GM23248 (cell line): ENCODE data around the gene PTPRO. TPM values are rescaled to one million over a fixed set of nuclear protein-coding genes. Genes with fewer than 3 reads are reported as not detected.

Experiments
- DNase-seq: peaks from one replicate; pipeline ENCODE4 v3.0.0-alpha.2; 2015
- H2AFZ ChIP-seq: fragments of 200-600 bp; sonication (generic); 2 replicates; pipeline ENCODE4 v1.6.1; 2016; ENCODE audit warnings: antibody characterized with exemption
- H3F3A ChIP-seq: fragments of 200-600 bp; sonication (generic); 2 replicates; pipeline ENCODE4 v1.6.1; 2016; ENCODE audit warnings: mild to moderate bottlenecking, antibody characterized with exemption, mixed run types; ENCODE audit not compliant: insufficient read depth
- H3K27ac ChIP-seq: fragments of 200-600 bp; sonication (generic); 2 replicates; pipeline ENCODE4 v1.5.1; 2016; ENCODE audit warnings: mild to moderate bottlenecking
- H3K27me3 ChIP-seq: fragments of 200-600 bp; sonication (generic); replicated peaks from 2 replicates; pipeline ENCODE4 v1.6.1; 2016; ENCODE audit warnings: mild to moderate bottlenecking; ENCODE audit not compliant: insufficient read depth
- H3K36me3 ChIP-seq: fragments of 200-600 bp; sonication (generic); 2 replicates; pipeline ENCODE4 v1.6.1; 2016; ENCODE audit warnings: low read depth, mild to moderate bottlenecking
- H3K4me1 ChIP-seq: fragments of 200-600 bp; sonication (generic); 2 replicates; pipeline ENCODE4 v1.6.1; 2016; ENCODE audit warnings: mild to moderate bottlenecking; ENCODE audit not compliant: insufficient read depth
- H3K4me2 ChIP-seq: fragments of 200-600 bp; sonication (generic); one replicate; pipeline ENCODE4 v1.6.1; 2016; ENCODE audit warnings: mild to moderate bottlenecking; ENCODE audit not compliant: unreplicated experiment
- H3K4me3 ChIP-seq: fragments of 200-600 bp; sonication (generic); 2 replicates; pipeline ENCODE4 v1.5.1; 2016; ENCODE audit warnings: mild to moderate bottlenecking
- H3K79me2 ChIP-seq: fragments of 200-600 bp; sonication (generic); 2 replicates; pipeline ENCODE4 v1.6.1; 2016; ENCODE audit warnings: mild to moderate bottlenecking; ENCODE audit not compliant: insufficient read depth
- H3K9ac ChIP-seq: fragments of 200-600 bp; sonication (generic); 2 replicates; pipeline ENCODE4 v1.6.1; 2016; ENCODE audit warnings: mild to moderate bottlenecking
- H3K9me2 ChIP-seq: fragments of 200-600 bp; sonication (generic); 2 replicates; pipeline ENCODE4 v1.6.1; 2016; ENCODE audit warnings: mixed run types, mild to moderate bottlenecking, moderate library complexity; ENCODE audit not compliant: insufficient read depth
- H3K9me3 ChIP-seq: fragments of 200-600 bp; sonication (generic); one replicate; pipeline ENCODE4 v1.6.1; 2017; ENCODE audit warnings: low read depth
- H4K20me1 ChIP-seq: fragments of 200-600 bp; sonication (generic); 2 replicates; pipeline ENCODE4 v1.6.0; 2016; ENCODE audit not compliant: insufficient read depth
- EZH2 ChIP-seq: fragments of 200-600 bp; sonication (generic); IDR thresholded peaks from 2 replicates; pipeline ENCODE4 v1.6.1; 2018; ENCODE audit warnings: antibody characterized with exemption, mild to moderate bottlenecking; ENCODE audit not compliant: insufficient read depth, poor library complexity, severe bottlenecking
- EZH2phosphoT487 ChIP-seq: fragments of 200-600 bp; sonication (generic); IDR thresholded peaks from 2 replicates; pipeline ENCODE4 v1.6.1; 2018; ENCODE audit warnings: antibody characterized with exemption, moderate library complexity, mild to moderate bottlenecking, low read depth; ENCODE audit not compliant: insufficient read depth
- WGBS, 2 experiments: methylation state at CpG; one replicate each; pipeline ENCODE4 v1.1.6; 2015 to 2017; ENCODE audit warnings: low lambda C conversion rate in 2 of 2, low coverage in 1 of 2; ENCODE audit errors: missing lambda C conversion rate in 2 of 2; 5-methylcytosine and 5-hydroxymethylcytosine counted together
- in situ Hi-C: fragments of 300-500 bp; cut with MboI; formaldehyde crosslinking; loops from 2 replicates; pipeline ENCODE4 v1.15.0; 2020
- polyA plus RNA-seq: library from polyadenylated mRNA; unstranded; fragments of >200 nt; fragmentation: Nextera tagmentation; extraction: Ambion mirVana; gene quantifications from 2 replicates; pipeline ENCODE4 v1.2.1, GENCODE V29; 2016
- total RNA-seq: library from RNA; depleted of rRNA; stranded (reverse); fragments of >200 nt; shearing (Covaris generic); gene quantifications from 2 replicates; pipeline ENCODE4 v1.2.3, GENCODE V29; 2014

Gene PTPRO
- total and polyA plus RNA-seq, 2 experiments from 2014 or later, result 0.22 to 0.24 TPM

DNA sequence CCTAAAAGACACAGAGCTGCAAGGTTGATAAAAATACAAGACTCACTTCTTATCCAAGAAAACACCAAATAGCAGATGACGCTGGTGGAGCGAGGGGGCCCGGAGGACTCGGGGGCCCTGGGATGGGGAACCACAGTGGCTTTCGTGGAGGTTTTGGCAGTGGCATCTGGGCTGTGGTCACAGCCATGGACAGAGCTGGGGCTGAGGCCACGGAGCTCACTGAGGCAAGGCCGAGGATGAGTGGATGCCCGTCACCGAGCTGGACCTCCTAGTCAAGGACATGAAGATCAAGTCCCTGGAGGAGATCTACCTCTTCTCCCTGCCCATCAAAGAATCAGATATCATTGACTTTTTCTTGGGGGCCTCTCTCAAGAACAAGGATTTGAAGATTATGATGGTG, 117.2 kb downstream of the PTPRO start:
- Histone ChIP-seq H3K9me2 (no peaks in the 10 kb centered on the region), H3F3A (no peaks in the 10 kb centered on the region), H4K20me1 (no peaks in the 10 kb centered on the region), H3K4me2 (no peak overlapping the region), H3K79me2 (no peaks in the 10 kb centered on the region), H3K27me3 (no peaks in the 10 kb centered on the region), H3K36me3 (no peaks in the 10 kb centered on the region), H3K9ac (no peak overlapping the region), H3K27ac (no peak overlapping the region), H2AFZ (no peak overlapping the region), H3K9me3 (no peaks in the 10 kb centered on the region), H3K4me3 (no peak overlapping the region), H3K4me1 (no peaks in the 10 kb centered on the region)
- DNase-seq, result no peak
- TF ChIP-seq EZH2 (no peak), EZH2phosphoT487 (no peak)
- 59 to 72% methylated on average over 9 of the region's 9 CpGs for WGBS, 2 experiments
- in situ Hi-C loops, result no loop called here

DNA sequence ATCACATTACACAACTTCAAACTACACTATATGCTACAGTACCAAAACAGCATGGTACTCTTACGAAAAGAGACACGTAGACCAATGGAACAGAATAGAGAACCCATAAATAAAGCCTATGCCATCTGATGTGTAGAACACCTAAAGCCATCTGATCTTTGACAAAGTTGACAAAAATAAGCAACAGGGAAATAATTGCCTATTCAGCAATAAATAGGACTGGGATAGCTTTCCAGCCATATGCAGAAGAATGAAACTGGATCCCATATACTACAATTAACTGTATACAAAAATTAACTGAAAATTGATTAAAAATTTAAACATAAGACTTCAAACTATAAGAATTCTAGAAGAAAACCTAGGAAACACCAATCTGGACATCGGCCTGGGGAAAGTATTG, 120.7 kb downstream of the PTPRO start:
- Histone ChIP-seq H3K9me3 (no peaks in the 10 kb centered on the region), H2AFZ (no peak overlapping the region), H3K27me3 (no peaks in the 10 kb centered on the region), H3K36me3 (no peaks in the 10 kb centered on the region), H3K9me2 (no peaks in the 10 kb centered on the region), H3K79me2 (no peaks in the 10 kb centered on the region), H3F3A (no peaks in the 10 kb centered on the region), H4K20me1 (no peaks in the 10 kb centered on the region), H3K4me2 (no peak overlapping the region), H3K4me3 (no peak overlapping the region), H3K9ac (no peak overlapping the region), H3K4me1 (no peaks in the 10 kb centered on the region), H3K27ac (no peak overlapping the region)
- in situ Hi-C loops, result no loop called here
- TF ChIP-seq EZH2phosphoT487 (no peak), EZH2 (no peak)
- WGBS, 2 experiments, result 59 to 63% methylated on average over 3 of the region's 3 CpGs
- no peak for DNase-seq

DNA sequence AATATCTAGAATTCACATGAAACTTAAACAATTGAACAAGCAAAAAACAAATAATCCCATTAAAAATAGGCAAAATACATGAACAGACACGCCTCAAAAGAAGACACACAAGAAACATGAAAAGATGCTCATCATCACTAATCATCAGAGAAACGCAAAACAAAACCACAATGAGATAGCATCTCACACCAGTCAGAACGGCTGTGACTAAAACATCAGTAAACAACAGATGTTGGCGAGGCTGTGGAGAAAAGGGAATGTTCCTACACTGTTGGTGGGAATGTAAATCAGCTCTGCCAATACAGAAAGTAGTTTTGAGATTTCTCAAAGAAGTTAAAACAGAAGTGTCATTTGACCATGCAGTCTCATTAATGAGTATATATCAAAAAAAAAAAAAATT, 121.3 kb downstream of the PTPRO start:
- Histone ChIP-seq H3K27me3 (no peaks in the 10 kb centered on the region), H4K20me1 (no peaks in the 10 kb centered on the region), H2AFZ (no peak overlapping the region), H3K36me3 (no peaks in the 10 kb centered on the region), H3K27ac (no peak overlapping the region), H3K4me2 (no peak overlapping the region), H3K9me2 (no peaks in the 10 kb centered on the region), H3K4me1 (no peaks in the 10 kb centered on the region), H3F3A (no peaks in the 10 kb centered on the region), H3K9me3 (no peaks in the 10 kb centered on the region), H3K79me2 (no peaks in the 10 kb centered on the region), H3K9ac (no peak overlapping the region), H3K4me3 (no peak overlapping the region)
- DNase-seq, result no peak
- WGBS, 2 experiments, result 46 to 51% methylated on average over 4 of the region's 4 CpGs
- in situ Hi-C loops, result no loop called here
- no peak for TF ChIP-seq EZH2
- no peak for TF ChIP-seq EZH2phosphoT487

DNA sequence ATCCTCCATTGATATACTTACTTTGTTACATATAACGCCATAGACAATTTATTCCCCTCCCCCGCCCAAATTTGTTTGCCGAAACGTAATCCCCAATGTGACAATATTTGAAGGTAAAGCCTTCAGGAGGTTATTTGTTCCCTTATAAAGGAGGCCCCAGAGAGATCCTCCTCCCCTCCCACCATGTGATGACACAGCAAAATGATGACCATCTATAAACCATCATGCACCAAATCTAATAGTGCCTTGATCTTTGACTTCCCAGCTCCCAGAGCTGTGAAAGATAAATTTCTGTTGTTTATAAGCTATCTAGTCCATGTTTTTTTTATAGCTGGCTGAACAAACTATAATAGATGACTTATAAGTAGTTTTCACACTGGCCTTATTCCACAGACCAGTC, 122.2 kb downstream of the PTPRO start:
- Histone ChIP-seq H3K27ac (no peak overlapping the region), H3K27me3 (no peaks in the 10 kb centered on the region), H3K4me3 (no peak overlapping the region), H3K9ac (no peak overlapping the region), H3K4me2 (no peak overlapping the region), H4K20me1 (no peaks in the 10 kb centered on the region), H3F3A (no peaks in the 10 kb centered on the region), H3K9me3 (no peaks in the 10 kb centered on the region), H3K79me2 (no peaks in the 10 kb centered on the region), H2AFZ (no peak overlapping the region), H3K36me3 (no peaks in the 10 kb centered on the region), H3K4me1 (no peaks in the 10 kb centered on the region), H3K9me2 (no peaks in the 10 kb centered on the region)
- DNase-seq, result no peak
- in situ Hi-C loops, result no loop called here
- TF ChIP-seq EZH2, result no peak
- no peak for TF ChIP-seq EZH2phosphoT487
- WGBS, 2 experiments, result 67 to 83% methylated on average over 4 of the region's 4 CpGs

DNA sequence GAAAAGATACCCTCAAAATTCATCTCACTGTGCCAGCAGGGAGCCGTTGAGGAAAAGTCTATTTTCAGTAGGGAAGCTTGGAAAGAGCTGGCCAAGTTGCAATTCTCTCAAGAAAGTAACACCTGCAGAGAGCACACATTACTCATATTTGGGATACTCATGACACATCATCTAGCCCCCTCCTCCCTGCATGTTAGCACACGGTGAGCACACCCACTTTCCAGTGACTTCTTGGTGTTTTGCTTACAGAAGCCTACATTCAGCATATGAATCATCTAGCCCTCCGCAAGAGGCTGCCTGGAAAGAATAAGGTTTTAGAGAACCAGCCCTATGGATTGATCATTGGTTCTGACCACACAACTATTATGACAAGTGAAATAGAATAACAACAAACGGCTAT, 124.5 kb downstream of the PTPRO start:
- no peak for DNase-seq
- H3K4me1 ChIP-seq, result no peaks in the 10 kb centered on the region
- no peak overlapping the region for H2AFZ ChIP-seq
- H3K27me3 ChIP-seq, result no peaks in the 10 kb centered on the region
- no peaks in the 10 kb centered on the region for H3K79me2 ChIP-seq
- no peaks in the 10 kb centered on the region for H3K36me3 ChIP-seq
- no peak for TF ChIP-seq EZH2
- TF ChIP-seq EZH2phosphoT487, result no peak
- H3K9me2 ChIP-seq, result no peaks in the 10 kb centered on the region
- H4K20me1 ChIP-seq, result no peaks in the 10 kb centered on the region
- no peak overlapping the region for H3K4me2 ChIP-seq
- H3K27ac ChIP-seq, result no peak overlapping the region
- 69% methylated on average over 4 of the region's 4 CpGs for WGBS, 2 experiments
- H3K4me3 ChIP-seq, result no peak overlapping the region
- no peak overlapping the region for H3K9ac ChIP-seq
- no peaks in the 10 kb centered on the region for H3K9me3 ChIP-seq
- in situ Hi-C loops, result no loop called here
- no peaks in the 10 kb centered on the region for H3F3A ChIP-seq
